ENCODE results near the gene NRP1.

- TF ChIP-seq REST (IDR thresholded peaks at IDR 0.05), result no peak
- TF ChIP-seq HNF4G (IDR thresholded peaks at IDR 0.05), result no peak
- TF ChIP-seq CTCF (IDR thresholded peaks at IDR 0.05; ENCODE audit: low read depth, low read length, missing input control), result no peak
- no peak for TF ChIP-seq GABPA (IDR thresholded peaks at IDR 0.05 in 1 of 2, conservative IDR thresholded peaks at IDR 0.05 in 1 of 2)
- TF ChIP-seq TAF1 (conservative IDR thresholded peaks at IDR 0.05), result no peak
- TF ChIP-seq RAD21 (IDR thresholded peaks at IDR 0.05), result no peak
- no peak for TF ChIP-seq JUND (IDR thresholded peaks at IDR 0.05)
- TF ChIP-seq EGR1 (IDR thresholded peaks at IDR 0.05; ENCODE audit: low read depth in 2 of 2), result no peak
- no peak for TF ChIP-seq ATF3 (IDR thresholded peaks at IDR 0.05)
- no peak for TF ChIP-seq YY1 (IDR thresholded peaks at IDR 0.05)
- no peak for TF ChIP-seq SP1 (IDR thresholded peaks at IDR 0.05)
Measured at GRCh38 chr10:33211106-33211878, 123.2 kb downstream of the NRP1 start.
